CD14-positive monocyte (primary cell): ENCODE results near the gene C11orf42. TPM values are rescaled to one million over a fixed set of nuclear protein-coding genes. Genes with fewer than 3 reads are reported as not detected.

Source experiments
- DNase-seq, 3 donors: peaks; one replicate each; pipeline ENCODE4 v3.0.0-alpha.2; 2011 to 2022
- H2AFZ ChIP-seq: 2 replicates; pipeline ENCODE4 v1.6.0; 2012; ENCODE audit warnings: mild to moderate bottlenecking, low read depth, low read length, inconsistent platforms; ENCODE audit not compliant: insufficient read depth, poor library complexity, severe bottlenecking
- H3K27ac ChIP-seq, 2 donors: 1 replicate in 1 of 2; 2 replicates in 1 of 2; pipeline ENCODE4 v1.5.1; 2012 to 2013; ENCODE audit warnings: low read length in 2 of 2, control low read depth in 1 of 2, inconsistent platforms in 1 of 2, low read depth in 1 of 2, mild to moderate bottlenecking in 1 of 2
- H3K27me3 ChIP-seq, 2 donors: one replicate each; pipeline versions ENCODE4 v1.6.0 to v1.6.1; 2011 to 2013; ENCODE audit warnings: low read length in 2 of 2; ENCODE audit not compliant: control insufficient read depth in 2 of 2, insufficient read depth in 2 of 2
- H3K36me3 ChIP-seq, 2 donors: replicated peaks in 1 of 2; 1 replicate in 1 of 2; 2 replicates in 1 of 2; pipeline versions ENCODE4 v1.5.1 to v1.6.1; 2012 to 2013; ENCODE audit warnings: low read length in 2 of 2, control low read depth in 1 of 2, inconsistent platforms in 1 of 2, mild to moderate bottlenecking in 1 of 2; ENCODE audit not compliant: insufficient read depth in 2 of 2, control insufficient read depth in 1 of 2
- H3K4me1 ChIP-seq, 2 donors: 1 replicate in 1 of 2; 2 replicates in 1 of 2; pipeline versions ENCODE4 v1.5.1 to v1.6.1; 2012 to 2013; ENCODE audit warnings: low read length in 2 of 2, control low read depth in 1 of 2, inconsistent platforms in 1 of 2, mild to moderate bottlenecking in 1 of 2, moderate library complexity in 1 of 2; ENCODE audit not compliant: insufficient read depth in 2 of 2, control insufficient read depth in 1 of 2
- H3K4me2 ChIP-seq: replicated peaks from 2 replicates; pipeline ENCODE3; 2012; ENCODE audit warnings: low read length, moderate library complexity, mild to moderate bottlenecking; ENCODE audit not compliant: poor library complexity, severe bottlenecking; ENCODE audit errors: extremely low read depth
- H3K4me3 ChIP-seq, 3 experiments: fragments of 200-600 bp in 1 of 3; sonication (generic) in 1 of 3; replicated peaks in 1 of 3; 1 replicate in 2 of 3; 2 replicates in 1 of 3; pipeline ENCODE4 v1.5.1; 2011 to 2013; ENCODE audit warnings: low read length in 3 of 3, mild to moderate bottlenecking in 3 of 3, control low read depth in 2 of 3, low read depth in 2 of 3, inconsistent platforms in 1 of 3, moderate library complexity in 1 of 3
- H3K79me2 ChIP-seq: 2 replicates; pipeline ENCODE4 v1.6.0; 2012; ENCODE audit warnings: mild to moderate bottlenecking, control low read depth, inconsistent platforms, low read length, moderate library complexity; ENCODE audit not compliant: insufficient read depth
- H3K9ac ChIP-seq: 2 replicates; pipeline ENCODE4 v1.6.0; 2017; ENCODE audit warnings: low read length, mild to moderate bottlenecking; ENCODE audit not compliant: insufficient read depth, poor library complexity, severe bottlenecking
- H3K9me3 ChIP-seq, 2 donors: replicated peaks in 1 of 2; 1 replicate in 1 of 2; 2 replicates in 1 of 2; pipeline versions ENCODE4 v1.5.1 to v1.6.1; 2012 to 2013; ENCODE audit warnings: low read length in 2 of 2, control low read depth in 1 of 2; ENCODE audit not compliant: control insufficient read depth in 1 of 2, insufficient read depth in 1 of 2
- H4K20me1 ChIP-seq: 2 replicates; pipeline ENCODE4 v1.6.0; 2012; ENCODE audit warnings: mild to moderate bottlenecking, low read length, control low read depth, moderate library complexity; ENCODE audit not compliant: insufficient read depth
- H3K27ac Mint-ChIP-seq, 7 donors: one replicate each; pipeline ENCODE4 v1.8.0; 2020; ENCODE audit warnings: mild to moderate bottlenecking in 7 of 7, mixed read lengths in 7 of 7, moderate library complexity in 6 of 7, inconsistent platforms in 2 of 7
- H3K27me3 Mint-ChIP-seq, 3 donors: one replicate each; pipeline ENCODE4 v1.8.0; 2021 to 2022; ENCODE audit warnings: low read depth in 3 of 3, mild to moderate bottlenecking in 3 of 3, mixed read lengths in 3 of 3, moderate library complexity in 3 of 3, inconsistent platforms in 1 of 3
- H3K36me3 Mint-ChIP-seq, 2 donors: one replicate each; pipeline ENCODE4 v1.8.0; 2020; ENCODE audit warnings: mixed read lengths in 2 of 2, inconsistent platforms in 1 of 2, mild to moderate bottlenecking in 1 of 2
- H3K4me1 Mint-ChIP-seq: one replicate; pipeline ENCODE4 v1.8.0; 2020; ENCODE audit warnings: mild to moderate bottlenecking, mixed read lengths
- H3K4me3 Mint-ChIP-seq, 2 donors: one replicate each; pipeline ENCODE4 v1.8.0; 2020; ENCODE audit warnings: mild to moderate bottlenecking in 2 of 2, mixed read lengths in 2 of 2, moderate library complexity in 1 of 2
- H3K9me3 Mint-ChIP-seq, 7 donors: one replicate each; pipeline ENCODE4 v1.8.0; 2020 to 2022; ENCODE audit warnings: mixed read lengths in 7 of 7, mild to moderate bottlenecking in 6 of 7, moderate library complexity in 6 of 7, inconsistent platforms in 2 of 7
- CTCF ChIP-seq: fragments of 200-600 bp; IDR thresholded peaks from one replicate; pipeline ENCODE4 v1.8.0; 2022; ENCODE audit warnings: antibody characterized with exemption, mild to moderate bottlenecking
- WGBS: methylation state at CpG from one replicate; pipeline ENCODE4 v1.1.5; 2013; ENCODE audit warnings: missing lambda C conversion rate; ENCODE audit not compliant: insufficient coverage; 5-methylcytosine and 5-hydroxymethylcytosine counted together
- intact Hi-C, 2 donors: fragments of 100-400 bp; cut with micrococcal nuclease; formaldehyde crosslinking; loops; one replicate each; pipeline versions ENCODE4 v1.15.0 to v1.15.1; 2023
- polyA minus RNA-seq: library from RNA; depleted of rRNA, polyadenylated mRNA; stranded (reverse); fragments of >200 nt; gene quantifications from 2 replicates; pipeline ENCODE4 v1.2.3, GENCODE V29; 2012
- polyA plus RNA-seq, 3 donors: library from polyadenylated mRNA; depleted of rRNA in 1 of 3; unstranded in 2 of 3; stranded (reverse) in 1 of 3; fragments of 300-500 nt in 2 of 3; fragments of >200 nt in 1 of 3; fragmentation: Illumina TruSeq in 2 of 3; gene quantifications; 1 replicate in 2 of 3; 2 replicates in 1 of 3; pipeline ENCODE4 v1.2.3, GENCODE V29; 2012 to 2021
- total RNA-seq, 12 experiments: library from RNA in 1 of 12; stranded (reverse) in 1 of 12; fragments of 120-200 nt in 1 of 12; gene quantifications; one replicate each; pipeline ENCODE4 v1.2.4 and lab custom pipeline; 2013 to 2026; ENCODE audit warnings: mixed read lengths in 6 of 12, inconsistent platforms in 1 of 12

The C11orf42 gene
- total RNA-seq (2013): not detected
- polyA plus RNA-seq (not detected), polyA minus RNA-seq (0.40 TPM in 1 of 2 replicates, not detected in the other), total RNA-seq (lab: John Stamatoyannopoulos, UW) (0 to 0.35 (median 0) reads per million in 11 experiments)

- Mint-ChIP-seq H3K9me3 (peaks cover 0 to 4% (median 2%) of the 10 kb centered on the region in 7 donors), H3K36me3 (peaks cover 55 to 65% of the 10 kb centered on the region in 2 donors), H3K4me1 (peaks cover 64% of the 10 kb centered on the region), H3K4me3 (no peak within 1 kb of the TSS), H3K27ac (peak within 1 kb of the TSS; percentile 100), H3K27me3 (peaks cover 0 to 2% (median under 1%) of the 10 kb centered on the region in 3 donors)
- WGBS: no CpG with 5 or more reads among the region's 1 CpG
- Histone ChIP-seq H3K27me3 (no peaks in the 10 kb centered on the region), H3K9me3 (no peaks in the 10 kb centered on the region), H4K20me1 (no peaks in the 10 kb centered on the region), H3K9ac (no peak within 1 kb of the TSS), H3K4me2 (peak within 1 kb of the TSS; percentile 28), H3K4me3 (peak within 1 kb of the TSS in 1 of 3 experiments; percentile 20), H2AFZ (no peak within 1 kb of the TSS), H3K79me2 (peaks cover 19% of the 10 kb centered on the region), H3K4me1 (peaks cover 56 to 69% of the 10 kb centered on the region in 2 donors), H3K27ac (peak within 1 kb of the TSS; percentile 67 to 100), H3K36me3 (peaks cover 22 to 47% of the 10 kb centered on the region in 2 donors)
- TF ChIP-seq CTCF: no peak
- intact Hi-C loops: no loop called here
- DNase-seq: peak in 1 of 3 donors; percentile 25
Measured at GRCh38 chr11:6205366-6205765, at the start of gene C11orf42. Gene C11orf42, plus strand, starts transcription at chr11:6205557. Its CDS starts 59 bp downstream, at chr11:6205616.

GRCh38 chr11:6156628-6157359 is 48.6 kb upstream of the C11orf42 start:
- Mint-ChIP-seq H3K9me3 (peaks cover 0 to 11% (median 2%) of the 10 kb centered on the region in 7 donors), H3K27ac (peak overlapping the region in 4 of 7 donors; percentile 12 to 57 (median 48)), H3K36me3 (no peaks in the 10 kb centered on the region), H3K27me3 (peaks cover 0 to 3% (median 3%) of the 10 kb centered on the region in 3 donors), H3K4me1 (peaks cover 13% of the 10 kb centered on the region), H3K4me3 (peak overlapping the region in 1 of 2 donors; percentile 55)
- H3K4me3 ChIP-seq: no peak overlapping the region
- peaks cover 0 to 8% of the 10 kb centered on the region in 2 donors for H3K9me3 ChIP-seq
- H2AFZ ChIP-seq: peak overlapping the region; percentile 32
- H3K4me1 ChIP-seq: peaks cover 8 to 12% of the 10 kb centered on the region in 2 donors
- H3K9ac ChIP-seq: no peak overlapping the region
- peaks cover 0 to 2% of the 10 kb centered on the region in 2 donors for H3K27me3 ChIP-seq
- no peaks in the 10 kb centered on the region for H4K20me1 ChIP-seq
- no peak for TF ChIP-seq CTCF
- no peak overlapping the region for H3K4me2 ChIP-seq
- intact Hi-C loops: loop anchor here in 1 of 2 donors (2.0 kb wide), 1 partner anchor 38 kb away; no protein-coding TSS in a partner anchor
- H3K36me3 ChIP-seq: no peaks in the 10 kb centered on the region
- no CpG with 5 or more reads among the region's 7 CpGs for WGBS
- peak overlapping the region in 1 of 2 donors; percentile 30 for H3K27ac ChIP-seq
- peak; percentile 10 to 29 (median 27) for DNase-seq
- no peaks in the 10 kb centered on the region for H3K79me2 ChIP-seq
